C1 segment of cervical spinal cord (tissue), 14 donors: ENCODE measurements around the gene ARL2BP.

Experiments
- DNase-seq, 14 donors: peaks; one replicate each; lab custom pipeline; 2025; lab: John Stamatoyannopoulos, UW

ARL2BP gene

DNA sequence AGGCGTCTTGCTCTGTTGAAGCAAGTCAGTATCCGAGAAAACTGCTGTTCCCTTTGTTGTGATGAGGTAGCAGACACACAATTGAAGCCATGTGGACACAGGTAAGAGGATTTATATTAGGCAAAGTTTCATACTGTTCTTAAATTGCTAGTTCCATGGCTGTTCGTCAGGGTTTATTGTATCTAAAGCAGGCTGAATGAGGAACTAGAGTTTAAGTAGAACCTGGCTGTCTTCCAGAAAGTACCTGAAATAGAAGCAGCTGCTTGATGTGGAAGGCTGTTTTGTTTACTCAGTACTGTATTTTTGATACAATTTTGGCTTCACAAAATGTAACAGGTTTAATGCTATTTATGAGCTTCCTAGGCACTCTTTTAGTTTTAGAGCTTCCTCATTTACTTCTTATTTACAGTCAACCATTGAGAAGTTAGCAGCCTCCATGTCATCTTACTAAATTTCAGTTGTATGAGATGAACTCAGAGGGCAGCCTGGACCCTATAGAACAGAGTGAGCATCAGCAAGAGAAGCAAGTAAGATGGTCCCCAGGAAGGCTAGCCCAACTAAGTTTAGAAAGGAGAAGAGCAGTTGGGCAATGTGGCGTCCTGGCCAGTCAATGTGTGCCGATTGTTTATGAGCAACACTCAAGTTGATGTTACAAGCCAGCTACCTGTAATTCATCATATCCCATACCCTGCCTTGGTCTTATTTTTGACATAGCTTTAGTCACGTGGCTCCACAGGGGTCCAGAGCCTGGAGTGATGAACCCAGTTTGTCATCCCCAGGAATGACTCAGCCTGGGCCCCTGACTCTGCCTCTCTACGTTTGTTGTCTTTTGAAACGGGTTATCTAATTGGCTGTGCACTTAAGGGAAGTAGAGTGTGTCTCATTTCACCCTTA lies 9.7 kb upstream of the ARL2BP start:
- DNase-seq = no peak

DNA sequence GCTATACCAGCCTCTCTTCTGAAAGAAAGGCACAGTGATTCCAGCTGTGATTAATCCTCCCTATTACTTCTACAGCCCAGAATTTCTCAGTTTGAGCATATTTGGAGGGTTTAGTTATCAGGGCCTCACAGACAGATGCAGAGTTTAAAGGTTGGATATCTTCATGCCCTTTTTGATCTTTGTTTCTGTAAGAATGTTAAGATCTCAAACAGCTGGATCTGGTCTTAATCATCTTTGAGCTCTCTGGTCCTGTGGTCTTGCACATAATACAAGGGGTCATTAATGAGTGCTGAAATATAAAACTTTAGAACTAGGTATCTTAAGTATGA lies 9.1 kb upstream of the ARL2BP start:
- no peak for DNase-seq

DNA sequence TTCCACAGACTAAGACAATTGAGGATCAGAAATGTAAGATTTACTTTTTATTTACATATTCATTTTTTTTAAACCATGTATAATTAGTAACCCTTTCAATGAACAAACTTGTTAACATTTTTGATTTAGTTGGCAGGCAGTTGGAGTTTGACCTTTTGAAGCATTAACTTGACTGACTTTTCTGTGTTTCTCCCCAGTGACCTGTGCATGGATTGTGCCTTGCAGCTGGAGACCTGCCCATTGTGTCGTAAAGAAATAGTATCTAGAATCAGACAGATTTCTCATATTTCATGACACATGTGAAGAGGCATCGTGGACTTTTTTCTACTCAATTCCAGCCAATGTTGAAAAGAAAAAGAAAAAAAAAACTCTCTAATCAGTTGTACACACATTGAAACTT lies 6.4 kb upstream of the ARL2BP start:
- no peak for DNase-seq

DNA sequence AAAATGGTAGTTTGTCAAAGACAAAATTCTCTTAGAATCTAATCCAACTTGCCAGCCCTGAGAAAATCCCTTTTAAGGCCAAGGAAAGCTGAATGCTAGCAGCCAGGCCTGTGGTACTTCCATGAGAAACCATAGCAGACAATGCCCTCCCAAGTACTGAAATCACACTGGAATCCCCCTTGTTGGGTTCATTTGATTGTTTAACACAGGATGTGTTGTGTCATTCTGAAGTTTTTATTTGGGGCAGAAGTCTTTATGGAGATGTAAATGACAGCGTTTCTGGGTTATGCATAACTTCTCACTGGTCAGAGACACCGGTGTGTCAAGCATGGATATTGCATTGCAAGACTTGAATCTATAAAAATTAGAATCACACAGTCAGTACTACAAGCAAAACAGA lies 6.0 kb upstream of the ARL2BP start:
- DNase-seq = no peak

DNA sequence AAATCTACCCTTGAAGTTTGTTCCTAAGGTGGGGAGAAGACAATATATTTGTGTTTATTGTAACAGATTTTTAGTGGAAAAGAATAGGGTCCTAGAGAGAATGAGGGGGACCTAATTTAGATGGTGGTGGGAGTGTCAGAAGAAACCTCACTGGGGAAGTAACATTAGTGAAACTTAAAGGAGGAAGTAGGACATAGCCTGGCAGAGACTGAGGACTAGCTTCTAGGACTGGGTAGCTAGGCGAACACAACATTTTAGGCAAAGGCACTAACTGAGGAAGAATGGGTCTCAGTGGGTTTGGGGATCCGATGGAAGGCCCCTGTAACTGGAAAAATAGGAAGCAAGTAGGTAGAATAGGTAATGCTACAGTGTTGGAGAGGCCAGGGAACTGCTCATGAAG lies 4.2 kb upstream of the ARL2BP start:
- DNase-seq = no peak

DNA sequence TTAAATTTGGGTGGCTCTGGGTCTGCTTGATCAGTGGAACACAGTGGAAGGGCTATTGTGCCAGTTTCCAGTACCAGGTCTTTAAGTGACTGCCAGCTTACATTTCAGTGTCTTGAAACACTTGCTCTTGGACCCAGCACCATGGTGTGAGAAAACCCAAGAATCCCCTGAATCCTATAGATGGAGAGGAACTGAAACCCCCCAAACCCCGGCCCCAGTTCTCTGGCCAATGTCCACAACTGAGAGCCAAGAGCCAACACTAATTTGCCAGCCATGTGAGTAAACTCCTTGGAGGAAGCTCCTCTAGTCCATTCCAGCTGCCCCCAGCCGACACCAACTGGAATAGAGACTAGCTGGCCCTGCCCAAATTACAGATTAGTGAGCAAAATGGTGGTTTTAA lies 2.4 kb upstream of the ARL2BP start:
- no peak for DNase-seq

DNA sequence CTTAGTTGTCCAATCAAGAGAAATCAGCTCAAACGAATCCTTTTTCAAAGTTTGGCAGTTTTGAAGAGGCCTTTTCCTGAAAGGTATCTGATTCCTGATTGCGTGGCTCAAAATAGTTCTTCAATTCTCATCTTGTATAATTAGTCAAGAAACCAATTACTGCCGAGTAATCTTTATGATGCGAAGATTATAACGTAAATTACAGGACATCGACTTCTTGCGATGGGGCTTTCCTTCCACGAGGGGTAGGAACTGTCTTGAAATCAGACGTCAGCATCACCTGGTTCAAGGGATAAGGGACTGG lies 644 bp upstream of the ARL2BP start:
- DNase-seq = no peak

DNA sequence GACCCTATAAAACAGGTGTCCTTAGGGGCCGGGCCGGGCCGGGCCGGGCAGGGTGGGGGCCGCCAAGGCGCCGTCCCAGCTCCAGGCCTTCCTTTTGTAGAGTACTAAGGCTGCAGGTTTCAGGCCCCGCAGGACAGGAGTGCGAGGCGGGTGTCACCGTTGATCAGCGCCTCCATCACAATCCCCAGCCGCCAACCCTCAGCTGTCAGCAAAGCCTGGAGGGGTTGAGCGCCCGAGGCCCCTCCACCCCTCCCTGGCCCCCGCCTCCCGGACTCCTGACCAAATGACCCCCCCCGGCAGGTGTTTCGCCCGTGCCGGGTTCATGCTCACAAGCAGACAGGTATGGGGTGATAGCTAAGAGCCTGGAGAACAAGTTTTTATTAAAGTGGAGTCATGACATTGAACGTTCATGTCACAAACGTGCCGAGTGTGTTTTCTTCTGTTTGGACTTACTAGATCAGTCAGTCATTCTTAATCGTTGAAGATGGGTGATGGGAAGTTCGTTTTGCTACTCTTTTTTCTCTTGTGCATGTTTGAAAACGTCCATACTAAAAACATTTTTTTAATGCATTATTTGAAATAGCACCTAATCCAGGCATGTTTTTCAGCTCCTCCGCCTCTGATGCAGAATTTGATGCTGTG lies 534 bp downstream of the ARL2BP start:
- peak in 1 of 14 donors; percentile 41 for DNase-seq

DNA sequence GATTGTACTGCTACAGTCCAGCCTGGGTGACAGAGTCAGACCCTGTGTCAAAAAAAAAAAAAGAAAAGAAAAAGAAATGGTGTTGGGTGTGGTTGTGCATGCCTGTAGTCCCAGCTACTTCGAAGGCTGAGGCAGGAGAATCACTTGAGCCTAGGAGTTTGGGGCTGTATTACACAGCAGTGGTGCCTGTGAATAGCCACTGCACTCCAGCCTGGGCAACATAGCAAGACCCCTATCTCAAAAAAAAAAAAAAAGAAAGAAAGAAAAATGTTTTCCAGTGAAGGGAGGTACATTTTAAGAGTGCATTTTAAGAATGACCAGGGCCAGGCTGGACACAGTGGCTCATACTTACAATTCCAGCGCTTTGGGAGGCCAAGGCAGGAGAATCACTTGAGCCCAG lies 6.3 kb downstream of the ARL2BP start:
- no peak for DNase-seq

DNA sequence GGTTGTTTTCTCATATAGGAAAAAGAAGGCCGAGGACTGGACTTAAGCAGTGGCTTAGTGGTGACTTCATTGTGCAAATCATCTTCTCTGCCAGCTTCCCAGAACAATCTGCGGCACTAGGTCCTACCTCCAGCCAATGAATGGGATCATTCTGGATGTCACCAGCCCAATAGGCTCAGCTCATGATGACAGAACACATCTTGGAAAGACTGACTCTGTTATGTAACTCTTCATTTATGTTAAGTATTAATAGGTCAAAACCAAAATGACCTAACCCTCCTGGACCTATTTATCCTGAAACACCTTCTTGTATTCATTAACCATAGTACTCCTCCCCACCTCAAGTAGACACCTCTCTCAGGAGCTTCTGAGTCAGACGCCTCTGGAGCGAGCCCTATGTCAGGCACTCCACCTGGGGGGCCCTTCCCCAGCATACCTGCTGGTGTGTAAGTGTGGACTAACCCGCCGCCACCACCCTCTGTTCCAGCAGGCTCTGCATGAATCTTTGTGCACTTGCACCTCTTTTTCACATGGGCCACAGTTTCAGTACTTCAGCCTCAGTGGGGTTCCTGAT lies 7.2 kb downstream of the ARL2BP start:
- DNase-seq = no peak

DNA sequence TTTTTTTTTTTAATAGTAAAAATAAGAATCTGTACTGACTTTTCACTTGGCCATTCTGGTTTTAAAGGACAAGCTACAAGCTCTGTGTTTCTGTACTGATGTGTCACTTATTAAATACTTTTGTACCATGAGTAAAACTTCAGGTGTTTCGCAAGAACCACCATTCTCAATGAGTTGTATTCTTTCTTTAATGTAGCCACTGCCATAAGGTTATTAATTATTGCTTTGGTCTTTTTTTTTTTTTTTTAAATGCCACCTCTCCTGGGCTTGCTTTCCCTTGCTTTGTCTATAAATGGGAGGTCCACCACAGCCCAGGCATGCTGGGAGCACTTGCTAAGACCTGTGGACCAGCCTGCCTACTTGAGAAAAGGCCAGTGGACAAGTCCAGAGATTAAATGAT lies 8.4 kb downstream of the ARL2BP start:
- DNase-seq = no peak

DNA sequence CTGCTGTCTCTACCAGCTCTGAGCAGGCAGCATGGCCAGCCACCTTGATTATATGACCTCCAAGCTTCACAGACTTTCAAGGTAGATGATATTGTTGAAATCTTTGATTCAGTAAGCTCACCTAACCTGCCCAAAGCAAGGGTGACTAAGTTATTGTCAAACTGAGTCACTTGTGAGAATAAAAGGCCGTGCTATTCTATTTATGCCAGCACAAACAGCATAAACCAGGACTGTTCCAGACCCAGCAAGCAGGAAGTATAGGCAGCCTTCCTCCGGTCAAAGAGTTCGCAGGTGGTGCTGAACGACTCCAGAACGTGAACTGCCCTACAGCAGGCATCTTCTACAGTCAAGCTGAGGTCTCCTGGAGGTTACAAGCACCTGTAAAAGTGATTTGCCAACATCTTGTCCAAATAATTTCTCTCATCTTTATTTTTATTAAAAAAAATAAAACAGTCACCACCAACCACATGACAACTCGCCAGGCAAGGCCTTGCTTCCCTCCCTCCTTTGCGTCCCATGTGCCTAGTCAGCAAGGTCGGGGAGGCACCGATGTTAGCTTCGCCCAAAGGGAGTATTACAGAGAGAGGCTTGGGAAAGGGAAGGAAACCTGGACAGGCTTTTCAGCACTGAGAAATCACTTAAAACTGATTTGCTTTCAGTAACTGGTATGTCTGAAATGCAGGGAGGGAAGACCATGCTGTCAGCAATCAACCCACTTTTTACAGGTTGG lies 10.8 kb downstream of the ARL2BP start:
- no peak for DNase-seq

DNA sequence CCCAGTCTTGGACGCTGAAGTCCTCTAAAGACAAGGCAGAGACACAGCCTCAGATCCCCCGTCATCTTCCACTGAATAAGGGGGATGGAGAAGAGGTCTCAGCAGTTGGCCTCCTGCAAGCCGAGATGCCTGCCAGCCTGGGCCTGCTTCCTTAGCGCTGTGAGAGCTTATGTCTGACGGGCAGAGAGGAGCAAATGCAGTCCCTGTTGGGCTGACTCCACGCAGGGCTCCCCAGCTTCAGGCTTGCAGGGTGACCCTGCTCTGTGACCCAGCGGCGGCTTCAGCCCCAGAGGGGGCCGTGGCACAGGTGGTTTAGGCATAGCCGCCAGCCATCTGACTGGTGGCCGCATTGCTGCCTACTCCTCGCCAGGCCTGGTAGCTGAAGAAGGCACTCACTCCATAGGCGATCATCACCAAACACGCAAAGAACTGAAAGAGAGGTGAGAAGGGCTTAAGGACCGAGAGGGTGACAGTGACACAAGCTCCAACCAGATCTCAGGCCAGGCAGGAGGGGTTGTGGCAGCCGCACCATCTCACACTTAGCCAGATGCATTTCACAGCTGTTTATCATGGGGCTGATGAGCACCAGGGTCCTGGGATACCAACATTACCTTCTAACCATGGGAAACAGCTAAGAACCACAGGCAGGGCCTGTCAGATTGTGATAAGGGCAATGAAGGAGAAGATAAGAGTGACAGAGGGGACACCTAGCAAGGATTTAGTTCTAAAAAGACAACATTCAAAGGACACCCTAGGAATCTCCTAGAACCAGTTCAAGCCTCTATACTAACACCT lies 11.7 kb downstream of the ARL2BP start:
- no peak for DNase-seq

DNA sequence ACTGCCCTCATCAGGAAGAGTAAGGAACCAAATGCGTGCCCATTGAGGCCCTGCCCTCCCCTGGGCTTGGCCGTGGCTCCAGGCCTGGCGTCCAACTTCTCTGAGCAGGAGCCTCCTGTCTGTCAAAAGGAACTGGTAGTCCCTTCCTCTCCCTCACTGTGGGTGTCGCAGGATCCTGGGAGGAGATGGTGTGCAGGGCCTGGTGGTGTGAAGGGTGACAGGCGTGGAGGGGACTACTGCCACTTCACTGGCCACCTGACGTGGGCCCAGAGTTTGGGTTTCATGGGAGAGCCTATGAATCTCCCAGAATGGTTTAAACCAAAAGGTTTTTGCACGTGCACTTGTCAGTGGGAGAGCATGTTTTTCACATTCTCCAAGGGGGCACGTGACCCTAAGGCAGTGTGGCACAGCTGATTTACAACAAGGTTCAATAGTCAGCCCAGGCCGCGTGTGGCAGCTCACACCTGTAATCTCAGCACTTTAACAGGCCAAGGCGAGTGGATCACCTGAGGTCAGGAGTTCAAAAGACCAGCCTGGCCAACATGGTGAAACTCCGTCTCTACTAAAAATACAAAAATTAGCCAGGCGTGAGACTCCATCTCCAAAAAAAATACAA lies 12.5 kb downstream of the ARL2BP start:
- DNase-seq = no peak

DNA sequence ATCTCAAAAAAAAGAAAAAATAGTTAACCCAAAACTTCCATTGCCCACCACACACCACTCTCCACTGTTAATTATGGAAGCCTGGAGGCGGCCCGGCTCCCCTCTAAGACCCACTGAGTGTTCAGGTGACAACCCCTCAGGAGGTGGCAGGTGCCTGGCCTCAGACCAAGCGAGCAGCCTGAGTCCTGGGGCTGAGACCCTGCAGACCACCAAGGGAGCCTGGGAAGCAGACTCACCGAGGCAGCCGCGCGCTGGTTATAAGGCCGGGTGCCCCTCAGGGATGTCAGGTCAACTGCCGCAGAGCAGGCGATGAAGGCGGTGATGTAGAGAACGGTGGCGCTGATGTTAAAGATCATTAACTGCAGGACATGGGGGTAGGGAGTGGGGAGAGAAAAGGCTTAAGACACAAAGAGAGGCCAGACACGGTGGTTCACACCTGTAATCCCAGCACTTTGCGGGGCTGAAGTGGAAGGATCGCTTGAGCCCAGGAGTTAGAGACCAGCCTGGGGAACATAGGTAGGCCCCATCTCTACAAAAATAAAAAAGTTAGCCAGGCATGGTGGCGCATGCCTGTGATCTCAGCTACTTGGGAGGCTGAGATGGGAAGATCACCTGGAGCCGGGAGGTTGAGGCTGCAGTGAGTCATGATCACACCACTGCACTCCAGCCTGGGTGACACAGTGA lies 13.3 kb downstream of the ARL2BP start:
- no peak for DNase-seq

DNA sequence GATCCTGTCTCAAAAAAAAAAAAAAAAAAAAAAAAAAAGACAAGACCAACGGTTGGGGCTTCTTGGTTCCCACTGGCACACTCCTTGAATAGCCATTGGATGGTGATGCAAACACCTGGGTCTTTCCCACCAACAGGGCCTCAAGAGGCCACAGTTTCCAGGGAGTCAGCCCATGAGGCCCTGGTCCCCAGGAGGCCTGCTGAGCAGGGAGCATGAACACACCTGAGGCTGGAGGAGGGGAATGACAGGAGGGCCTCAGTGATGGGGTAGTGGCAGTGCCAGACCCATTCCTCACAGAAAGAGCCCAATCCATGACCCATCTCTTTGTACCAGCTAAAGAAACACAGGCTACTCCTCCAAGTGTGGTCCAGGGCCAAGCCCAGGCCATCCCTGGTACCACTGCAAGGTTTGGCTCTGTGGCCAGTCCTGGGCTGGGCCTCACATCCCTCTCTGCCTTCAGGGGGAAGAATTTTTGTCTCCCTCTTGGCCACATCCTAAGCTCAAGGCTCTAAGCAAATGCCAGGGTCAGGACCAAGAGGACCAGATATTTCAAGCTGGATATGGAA lies 13.9 kb downstream of the ARL2BP start:
- DNase-seq = no peak

DNA sequence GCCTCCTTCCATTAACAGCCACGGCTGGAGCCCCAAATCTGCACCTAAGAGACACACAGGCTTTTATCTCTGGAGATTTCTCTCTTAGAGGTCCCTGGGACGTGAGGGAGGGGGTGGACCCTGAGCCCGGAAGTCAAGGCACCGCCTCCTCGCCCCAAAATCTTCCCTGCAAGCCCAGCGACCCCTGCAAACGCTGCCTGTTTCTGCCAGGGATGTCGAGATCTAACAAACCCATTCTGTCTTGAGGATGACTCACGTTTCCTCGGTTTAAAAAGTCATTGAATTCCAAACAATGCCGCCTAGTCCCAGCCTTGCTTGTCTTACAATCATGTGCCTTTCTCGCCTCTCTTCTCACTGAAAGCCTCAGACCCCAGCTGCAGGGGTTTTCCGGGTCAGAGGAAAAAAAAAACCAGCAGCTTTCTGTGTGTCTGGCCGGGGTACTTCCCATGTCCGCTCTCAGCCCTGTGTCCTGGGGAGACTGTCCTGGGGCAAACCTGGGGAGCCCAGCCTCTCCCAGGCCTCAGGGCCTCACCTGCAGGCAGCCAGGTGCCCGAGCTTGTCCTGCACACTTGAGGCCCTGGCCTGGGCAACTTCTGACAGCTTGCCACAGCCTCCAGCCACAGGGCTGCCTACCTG lies 15.4 kb downstream of the ARL2BP start:
- peak in 8 of 14 donors; percentile 23 to 76 (median 58) for DNase-seq

DNA sequence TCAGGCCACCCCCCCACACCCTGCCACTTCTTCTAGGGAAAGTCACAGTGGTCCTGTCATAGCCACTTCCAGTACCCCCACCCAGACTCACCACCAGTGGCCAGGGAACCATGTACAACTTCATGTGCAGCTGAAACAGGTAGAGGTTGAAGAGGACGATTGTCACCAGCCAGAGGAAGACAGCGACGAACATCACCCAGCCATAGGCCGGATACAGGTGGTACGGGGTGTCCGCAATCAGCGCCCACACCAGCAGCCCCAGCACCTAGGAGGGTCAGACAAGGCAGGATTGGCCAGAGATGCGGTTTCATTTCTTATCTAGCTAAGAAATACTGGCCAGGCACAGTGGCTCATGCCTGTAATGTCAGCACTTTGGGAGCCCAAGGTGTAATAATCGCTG lies 16.7 kb downstream of the ARL2BP start:
- DNase-seq = no peak

DNA sequence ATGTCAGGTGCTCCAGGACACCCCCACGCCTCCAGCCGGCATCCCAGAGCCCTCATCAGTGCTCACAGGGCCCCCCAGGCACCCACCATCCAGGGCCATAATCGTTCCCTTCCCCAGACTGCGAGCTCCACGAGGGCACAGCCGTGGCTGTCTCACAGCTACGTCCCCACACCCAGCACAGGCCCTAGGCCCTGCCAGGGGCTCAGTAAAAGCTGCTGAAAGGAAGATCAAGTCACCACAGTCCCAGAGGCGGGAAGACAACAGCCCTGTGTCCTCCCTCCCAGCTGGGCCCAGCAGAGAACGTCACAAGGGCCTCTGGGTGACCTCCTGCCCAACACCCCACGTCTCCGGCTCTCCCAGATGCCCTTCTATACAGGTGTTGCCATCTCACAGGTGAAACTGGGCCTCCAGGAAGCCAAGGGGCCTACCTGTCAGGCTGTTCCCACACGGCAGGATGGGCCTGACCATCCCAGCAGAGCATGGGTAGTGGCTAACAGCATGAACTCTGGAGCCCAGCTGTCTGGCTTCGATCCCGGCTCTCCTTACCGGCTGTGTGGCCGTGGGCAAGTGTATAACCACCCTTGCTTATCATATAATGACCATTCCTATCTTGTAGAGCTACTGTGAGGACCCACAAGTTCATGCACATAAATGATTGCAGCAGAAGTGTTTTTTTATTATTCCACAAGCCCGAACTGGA lies 17.9 kb downstream of the ARL2BP start:
- DNase-seq = peak in 8 of 14 donors; percentile 35 to 70 (median 45)
